ENCODE results near the gene MMP25. TPM values are rescaled to one million over a fixed set of nuclear protein-coding genes. Genes with fewer than 3 reads are reported as not detected.

The MMP25 gene
- total and polyA plus RNA-seq, 9 of the 15 experiments (the other 6 are each of a cell fraction or from before 2014, with no cell fraction given): 0.03 to 0.04 TPM; not detected in 7

DNA sequence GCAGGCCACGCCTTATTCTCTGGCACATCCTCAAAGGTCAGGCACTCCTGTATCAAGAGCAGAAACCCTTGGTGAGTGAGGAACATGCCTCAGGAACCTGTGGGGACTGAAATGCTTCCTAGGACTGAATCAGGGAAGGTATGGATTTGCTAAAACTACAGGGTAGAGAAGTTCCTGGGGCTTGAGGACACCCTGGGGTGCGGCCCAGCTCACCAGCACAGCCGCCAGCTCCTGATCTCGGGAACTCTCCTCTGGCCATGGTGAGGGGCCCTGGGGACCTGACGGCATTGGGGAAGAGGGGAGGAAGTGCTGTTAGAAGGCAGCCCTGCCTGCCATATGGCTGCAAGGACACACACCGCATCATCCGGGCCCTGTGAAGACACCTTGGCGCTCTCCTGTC lies 45.2 kb downstream of the MMP25 start:
- no peak for DNase-seq (ENCODE audit: extremely low read depth in 1 of 4, low spot score in 3 of 4)
- Histone ChIP-seq H3K79me2 (ENCODE audit: control insufficient read depth, insufficient read depth, low read length) (no peaks in the 10 kb centered on the region), H3K9ac (ENCODE audit: insufficient read depth in 1 of 2, low read depth in 2 of 2, low read length in 2 of 2) (no peak overlapping the region), H3K9me3 (replicated peaks; ENCODE audit: control insufficient read depth, insufficient read depth, low read depth, low read length) (no peaks in the 10 kb centered on the region), H4K20me1 (replicated peaks; ENCODE audit: control insufficient read depth, insufficient read depth, low read length) (no peaks in the 10 kb centered on the region), H3K27me3 (ENCODE audit: control insufficient read depth in 2 of 2, insufficient read depth in 2 of 2, low read length in 2 of 2) (peaks cover 2 to 26% of the 10 kb centered on the region in 2 experiments; a peak in 3 of 5 replicates), H3K4me1 (replicated peaks in 1 of 2; ENCODE audit: control insufficient read depth in 2 of 2, insufficient read depth in 2 of 2, low read length in 2 of 2) (peaks cover 10 to 52% of the 10 kb centered on the region in 2 experiments; a peak in 4 of 5 replicates), H3K4me3 (no peak overlapping the region), H3K9me1 (ENCODE audit: control insufficient read depth, insufficient read depth, low read length) (no peaks in the 10 kb centered on the region), H3K27ac (ENCODE audit: extremely low read depth, low read depth, low read length) (no peak overlapping the region), H3K36me3 (ENCODE audit: control insufficient read depth, insufficient read depth, low read length) (no peaks in the 10 kb centered on the region), H3K4me2 (ENCODE audit: insufficient read depth, low read length) (no peak overlapping the region), H2AFZ (ENCODE audit: low read depth, low read length) (no peak overlapping the region)
- no peak for ATAC-seq
- whole genome bisulfite sequencing (ENCODE audit: insufficient coverage, low coverage, missing lambda C conversion rate): 28% methylated on average over 7 of the region's 8 CpGs
- no TSS peak for BruUV-seq (replicated peaks)
- ChIA-PET CTCF (ENCODE audit: low intra/inter-chr PET ratio) (no interaction called here), POLR2A (interaction anchor here (0.8 kb wide), 1 partner anchor 20 kb away, joined by 3 read pairs; no protein-coding TSS in a partner anchor)
- in situ Hi-C loops (cut with MboI) (no loop called here), intact Hi-C loops (cut with micrococcal nuclease) (no loop called here)
- no peak for FAIRE-seq
- no peak for TF ChIP-seq EGR1 (conservative IDR thresholded peaks at IDR 0.05)
- no peak for TF ChIP-seq HNRNPUL1 (IDR thresholded peaks at IDR 0.05; ENCODE audit: low read length)
- no peak for TF ChIP-seq ZC3H8 (IDR thresholded peaks at IDR 0.05)
- TF ChIP-seq MXI1 (IDR thresholded peaks at IDR 0.05; ENCODE audit: low read depth, low read length): no peak
- TF ChIP-seq BRCA1 (IDR thresholded peaks at IDR 0.05): no peak
- TF ChIP-seq BRCA1 (CRISPR knock-in tag; IDR thresholded peaks at IDR 0.05): no peak
- TF ChIP-seq ZKSCAN3 (CRISPR knock-in tag; IDR thresholded peaks at IDR 0.05): no peak
- TF ChIP-seq TRIM24 (IDR thresholded peaks at IDR 0.05): no peak
- no peak for TF ChIP-seq STAT5A (IDR thresholded peaks at IDR 0.05; ENCODE audit: borderline replicate concordance, low read length)
- no peak for TF ChIP-seq LARP7 (IDR thresholded peaks at IDR 0.05)
- no peak for TF ChIP-seq NFIC (IDR thresholded peaks at IDR 0.05)
- TF ChIP-seq WHSC1 (IDR thresholded peaks at IDR 0.05; ENCODE audit: low read length): no peak
- TF ChIP-seq BCOR (IDR thresholded peaks at IDR 0.05): no peak
- TF ChIP-seq KDM4B (IDR thresholded peaks at IDR 0.05; ENCODE audit: borderline replicate concordance in 2 of 2, low read depth in 1 of 2): no peak
- no peak for TF ChIP-seq GTF2E2 (tag; IDR thresholded peaks at IDR 0.05)
- no peak for TF ChIP-seq DDX20 (tag; IDR thresholded peaks at IDR 0.05; ENCODE audit: low read depth)
- no peak for TF ChIP-seq NCOA1 (IDR thresholded peaks at IDR 0.05; ENCODE audit: low read depth)
- no peak for TF ChIP-seq NR3C1 (CRISPR knock-in tag; IDR thresholded peaks at IDR 0.05)

All from K562 (cell line).